Aorta (tissue), 5 donors: Measurements from ENCODE around the gene CLIP1. TPM values are rescaled to one million over a fixed set of nuclear protein-coding genes. Genes with fewer than 3 reads are reported as not detected.

ENCODE experiments used
- ATAC-seq: fragments of 200-7000 bp; cut with Tn5 transposase; one replicate; pipeline ENCODE4 v1.9.1; 2022; ENCODE audit warnings: moderate library complexity; ENCODE audit not compliant: low FRiP score
- DNase-seq, 2 donors: peaks; one replicate each; pipeline ENCODE4 v3.0.0-alpha.2; 2020
- H3K27ac ChIP-seq, 2 donors: one replicate each; pipeline ENCODE4 v1.5.1; 2013; ENCODE audit warnings: low read length in 2 of 2, mild to moderate bottlenecking in 2 of 2, moderate library complexity in 2 of 2, control low read depth in 1 of 2, inconsistent platforms in 1 of 2, low read depth in 1 of 2
- H3K27me3 ChIP-seq, 2 donors: one replicate each; pipeline ENCODE4 v1.6.1; 2013; ENCODE audit warnings: control low read depth in 1 of 2, low read length in 1 of 2, mild to moderate bottlenecking in 1 of 2, moderate library complexity in 1 of 2; ENCODE audit not compliant: insufficient read depth in 2 of 2, control insufficient read depth in 1 of 2
- H3K36me3 ChIP-seq, 2 donors: one replicate each; pipeline ENCODE4 v1.6.1; 2013; ENCODE audit warnings: control low read depth in 1 of 2, low read length in 1 of 2, mild to moderate bottlenecking in 1 of 2; ENCODE audit not compliant: insufficient read depth in 2 of 2, control insufficient read depth in 1 of 2
- H3K4me1 ChIP-seq, 2 donors: one replicate each; pipeline ENCODE4 v1.6.1; 2013; ENCODE audit warnings: low read length in 2 of 2, control low read depth in 1 of 2, mild to moderate bottlenecking in 1 of 2, moderate library complexity in 1 of 2; ENCODE audit not compliant: insufficient read depth in 2 of 2, control insufficient read depth in 1 of 2
- H3K4me3 ChIP-seq, 2 donors: one replicate each; pipeline ENCODE4 v1.5.1; 2013; ENCODE audit warnings: low read length in 2 of 2, control low read depth in 1 of 2, mild to moderate bottlenecking in 1 of 2
- H3K9me3 ChIP-seq: one replicate; pipeline ENCODE4 v1.6.1; 2013; ENCODE audit warnings: mild to moderate bottlenecking, low read length; ENCODE audit not compliant: control insufficient read depth
- WGBS, 2 donors: extraction: QIAGEN DNeasy Blood & Tissue Kit; methylation state at CpG; one replicate each; pipeline ENCODE4 v1.1.7; 2013; 5-methylcytosine and 5-hydroxymethylcytosine counted together
- intact Hi-C, 2 donors: fragments of 100-400 bp; cut with DNase I; formaldehyde crosslinking; loops; one replicate each; pipeline versions ENCODE4 v1.14.2 to v1.15.0; 2022
- polyA plus RNA-seq, 2 donors: library from polyadenylated mRNA; stranded (reverse); fragments of 200-250 nt; gene quantifications; one replicate each; pipeline ENCODE4 v1.2.3, GENCODE V29; 2013
- total RNA-seq, 2 donors: library from RNA; stranded (reverse); fragmentation: NEBNext Ultra II Directional; extraction: Animal tissue kit (Norgen Biotek cat#: 25700); gene quantifications; one replicate each; pipeline ENCODE4 v1.2.1, GENCODE V29; 2021
- donor health status: healthy with polysubstance abuse.
- donor health status: Bipolar disorder and iron deficiency.
- donor health status: DM: no; HTN: no; CAD: no.
- donor health status: DM: no; HTN: no; CAD: no.
- donor health status: DM: yes; HTN: yes; CAD: no.

Gene CLIP1
- total and polyA plus RNA-seq, 4 donors, result 33.2 to 182 (median 80.9) TPM

GRCh38 chr12:122293081-122293480, 129.4 kb downstream of the CLIP1 start:
- H3K27ac ChIP-seq, result no peak overlapping the region
- H3K36me3 ChIP-seq, result peaks cover 0 to 4% of the 10 kb centered on the region in 2 donors
- H3K4me1 ChIP-seq, result no peaks in the 10 kb centered on the region
- intact Hi-C loops, result no loop called here
- 94 to 96% methylated on average over 3 of the region's 3 CpGs for WGBS, 2 donors
- H3K27me3 ChIP-seq, result no peaks in the 10 kb centered on the region
- ATAC-seq, result no peak
- no peak overlapping the region for H3K4me3 ChIP-seq
- DNase-seq, result no peak
- no peaks in the 10 kb centered on the region for H3K9me3 ChIP-seq

- intact Hi-C loops, result no loop called here
- ATAC-seq (no peak), DNase-seq (no peak)
- H3K36me3 ChIP-seq, result peaks cover 0 to 2% of the 10 kb centered on the region in 2 donors
- no peak overlapping the region for H3K4me3 ChIP-seq
- no peaks in the 10 kb centered on the region for H3K9me3 ChIP-seq
- no peaks in the 10 kb centered on the region for H3K27me3 ChIP-seq
- H3K27ac ChIP-seq, result no peak overlapping the region
- WGBS, 2 donors, result 92 to 93% methylated on average over 8 of the region's 8 CpGs
- H3K4me1 ChIP-seq, result no peaks in the 10 kb centered on the region
Measured at GRCh38 chr12:122291431-122291830, 131.0 kb downstream of the CLIP1 start.

- Histone ChIP-seq H3K4me1 (no peaks in the 10 kb centered on the region), H3K9me3 (no peaks in the 10 kb centered on the region), H3K36me3 (peaks cover 0 to 4% of the 10 kb centered on the region in 2 donors), H3K27ac (no peak overlapping the region), H3K27me3 (no peaks in the 10 kb centered on the region), H3K4me3 (no peak overlapping the region)
- intact Hi-C loops, result no loop called here
- 97 to 98% methylated on average over 5 of the region's 5 CpGs for WGBS, 2 donors
- ATAC-seq, result no peak
- DNase-seq, result no peak
Measured at GRCh38 chr12:122283680-122284079, 138.8 kb downstream of the CLIP1 start.

- Histone ChIP-seq H3K27ac (peak overlapping the region in 1 of 2 donors; percentile 1), H3K27me3 (no peaks in the 10 kb centered on the region), H3K36me3 (peaks cover 0 to 8% of the 10 kb centered on the region in 2 donors), H3K4me3 (no peak overlapping the region), H3K9me3 (no peaks in the 10 kb centered on the region), H3K4me1 (no peaks in the 10 kb centered on the region)
- intact Hi-C loops, result no loop called here
- ATAC-seq, result no peak
- 35 to 36% methylated on average over 4 of the region's 4 CpGs for WGBS, 2 donors
- DNase-seq, result no peak
Measured at GRCh38 chr12:122282061-122282460, 140.4 kb downstream of the CLIP1 start.

GRCh38 chr12:122276242-122276641, 146.2 kb downstream of the CLIP1 start:
- H3K27ac ChIP-seq, result no peak overlapping the region
- no peak for DNase-seq
- 85 to 87% methylated on average over 7 of the region's 7 CpGs for WGBS, 2 donors
- intact Hi-C loops, result no loop called here
- H3K9me3 ChIP-seq, result no peaks in the 10 kb centered on the region
- H3K4me3 ChIP-seq, result no peak overlapping the region
- H3K4me1 ChIP-seq, result no peaks in the 10 kb centered on the region
- no peaks in the 10 kb centered on the region for H3K27me3 ChIP-seq
- no peak for ATAC-seq
- peaks cover 0 to 11% of the 10 kb centered on the region in 2 donors for H3K36me3 ChIP-seq

GRCh38 chr12:122275459-122275858, 147.0 kb downstream of the CLIP1 start:
- intact Hi-C loops, result no loop called here
- Histone ChIP-seq H3K9me3 (no peaks in the 10 kb centered on the region), H3K4me1 (no peaks in the 10 kb centered on the region), H3K4me3 (no peak overlapping the region), H3K27ac (no peak overlapping the region), H3K36me3 (peaks cover 0 to 9% of the 10 kb centered on the region in 2 donors), H3K27me3 (no peaks in the 10 kb centered on the region)
- ATAC-seq, result no peak
- 79 to 85% methylated on average over 8 of the region's 8 CpGs for WGBS, 2 donors
- no peak for DNase-seq

GRCh38 chr12:122266230-122266901, 156.1 kb downstream of the CLIP1 start, which contains the start of gene VPS33A:
TSS of gene VPS33A (minus strand) at chr12:122266494. CDS start at chr12:122266408, 86 bp downstream.
- intact Hi-C loops, result loop anchor here in 1 of 2 donors (1.0 to 10.0 kb wide), 2 partner anchors 40 to 88 kb away; partner anchors contain the start of gene DIABLO
- ATAC-seq, result peak; percentile 98

GRCh38 chr12:122265886-122266229, 156.6 kb downstream of the CLIP1 start:
- peaks cover 4% of the 10 kb centered on the region in 2 donors for H3K36me3 ChIP-seq
- no peak for DNase-seq
- WGBS, 2 donors, result 0 to 1% methylated on average over 17 of the region's 17 CpGs
- no peaks in the 10 kb centered on the region for H3K4me1 ChIP-seq
- peak overlapping the region in 1 of 2 donors; percentile 77 for H3K27ac ChIP-seq
- peak overlapping the region; percentile 53 to 77 for H3K4me3 ChIP-seq
- ATAC-seq, result peak; percentile 75
- intact Hi-C loops, result loop anchor here in 1 of 2 donors (1.0 to 10.0 kb wide), 2 partner anchors 40 to 89 kb away; partner anchors contain the start of gene DIABLO
- H3K9me3 ChIP-seq, result no peaks in the 10 kb centered on the region
- no peaks in the 10 kb centered on the region for H3K27me3 ChIP-seq

More at GRCh38 chr12:122266230-122266901, 156.1 kb downstream of the CLIP1 start, which contains the start of gene VPS33A:
- Histone ChIP-seq H3K9me3 (no peaks in the 10 kb centered on the region), H3K4me1 (no peaks in the 10 kb centered on the region), H3K4me3 (peak within 1 kb of the TSS; percentile 53 to 77), H3K36me3 (peaks cover 0 to under 1% of the 10 kb centered on the region in 2 donors), H3K27me3 (no peaks in the 10 kb centered on the region), H3K27ac (peak within 1 kb of the TSS; percentile 20 to 77)
- 0% methylated on average over 56 of the region's 56 CpGs for WGBS, 2 donors
- DNase-seq, result peak; percentile 97 to 99

- H3K4me3 ChIP-seq, result peak overlapping the region; percentile 53 to 77
- DNase-seq (no peak), ATAC-seq (no peak)
- no peaks in the 10 kb centered on the region for H3K27me3 ChIP-seq
- 28 to 29% methylated on average over 1 of the region's 1 CpG for WGBS, 2 donors
- no peaks in the 10 kb centered on the region for H3K4me1 ChIP-seq
- H3K36me3 ChIP-seq, result peaks cover 4% of the 10 kb centered on the region in 2 donors
- peak overlapping the region in 1 of 2 donors; percentile 77 for H3K27ac ChIP-seq
- intact Hi-C loops, result loop anchor here in 1 of 2 donors (10.0 kb wide), 1 partner anchor 89 kb away; no protein-coding TSS in a partner anchor
- H3K9me3 ChIP-seq, result no peaks in the 10 kb centered on the region
Measured at GRCh38 chr12:122265476-122265875, 157.0 kb downstream of the CLIP1 start.
